Measurements from ENCODE around the gene FRMD4A.

DNA sequence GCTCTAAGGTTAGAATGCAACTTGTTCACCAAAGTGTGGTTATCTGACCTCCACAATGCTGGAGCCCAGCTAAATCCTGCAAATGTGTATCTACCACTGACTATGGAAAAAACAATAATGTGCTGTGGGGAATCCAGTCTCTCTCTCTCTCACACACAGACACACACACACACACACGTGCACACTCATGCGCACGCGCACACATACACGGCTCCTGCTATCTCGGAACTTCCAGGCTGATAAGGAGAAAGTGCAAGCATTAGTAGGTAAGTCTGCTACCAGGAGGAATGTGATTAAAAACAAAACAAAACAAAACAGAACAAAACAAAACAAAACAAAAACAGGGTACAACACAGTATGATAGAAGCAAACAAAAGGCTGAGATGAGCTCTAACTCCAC lies 205.2 kb downstream of the FRMD4A start:
- TF ChIP-seq, protein P1, sequence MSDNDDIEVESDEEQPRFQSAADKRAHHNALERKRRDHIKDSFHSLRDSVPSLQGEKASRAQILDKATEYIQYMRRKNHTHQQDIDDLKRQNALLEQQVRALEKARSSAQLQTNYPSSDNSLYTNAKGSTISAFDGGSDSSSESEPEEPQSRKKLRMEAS (IDR thresholded peaks at IDR 0.05; ENCODE audit: low read depth), result no peak
- TF ChIP-seq, protein P2, sequence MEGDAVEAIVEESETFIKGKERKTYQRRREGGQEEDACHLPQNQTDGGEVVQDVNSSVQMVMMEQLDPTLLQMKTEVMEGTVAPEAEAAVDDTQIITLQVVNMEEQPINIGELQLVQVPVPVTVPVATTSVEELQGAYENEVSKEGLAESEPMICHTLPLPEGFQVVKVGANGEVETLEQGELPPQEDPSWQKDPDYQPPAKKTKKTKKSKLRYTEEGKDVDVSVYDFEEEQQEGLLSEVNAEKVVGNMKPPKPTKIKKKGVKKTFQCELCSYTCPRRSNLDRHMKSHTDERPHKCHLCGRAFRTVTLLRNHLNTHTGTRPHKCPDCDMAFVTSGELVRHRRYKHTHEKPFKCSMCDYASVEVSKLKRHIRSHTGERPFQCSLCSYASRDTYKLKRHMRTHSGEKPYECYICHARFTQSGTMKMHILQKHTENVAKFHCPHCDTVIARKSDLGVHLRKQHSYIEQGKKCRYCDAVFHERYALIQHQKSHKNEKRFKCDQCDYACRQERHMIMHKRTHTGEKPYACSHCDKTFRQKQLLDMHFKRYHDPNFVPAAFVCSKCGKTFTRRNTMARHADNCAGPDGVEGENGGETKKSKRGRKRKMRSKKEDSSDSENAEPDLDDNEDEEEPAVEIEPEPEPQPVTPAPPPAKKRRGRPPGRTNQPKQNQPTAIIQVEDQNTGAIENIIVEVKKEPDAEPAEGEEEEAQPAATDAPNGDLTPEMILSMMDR (IDR thresholded peaks at IDR 0.05), result no peak
- TF ChIP-seq, protein P3, sequence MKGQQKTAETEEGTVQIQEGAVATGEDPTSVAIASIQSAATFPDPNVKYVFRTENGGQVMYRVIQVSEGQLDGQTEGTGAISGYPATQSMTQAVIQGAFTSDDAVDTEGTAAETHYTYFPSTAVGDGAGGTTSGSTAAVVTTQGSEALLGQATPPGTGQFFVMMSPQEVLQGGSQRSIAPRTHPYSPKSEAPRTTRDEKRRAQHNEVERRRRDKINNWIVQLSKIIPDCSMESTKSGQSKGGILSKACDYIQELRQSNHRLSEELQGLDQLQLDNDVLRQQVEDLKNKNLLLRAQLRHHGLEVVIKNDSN (IDR thresholded peaks at IDR 0.05; ENCODE audit: borderline replicate concordance, low read depth), result no peak
- TF ChIP-seq NFIC (IDR thresholded peaks at IDR 0.05; ENCODE audit: borderline replicate concordance) (no peak), JUND (IDR thresholded peaks at IDR 0.05) (no peak), EZH2phosphoT487 (IDR thresholded peaks at IDR 0.05; ENCODE audit: borderline replicate concordance, low read depth) (no peak), TAF1 (IDR thresholded peaks at IDR 0.05; ENCODE audit: borderline replicate concordance, low read depth, low read length) (no peak), NRF1 (IDR thresholded peaks at IDR 0.05; ENCODE audit: low read depth, low read length) (no peak), YY1 (IDR thresholded peaks at IDR 0.05; ENCODE audit: low read depth) (no peak), GABPA (IDR thresholded peaks at IDR 0.05; ENCODE audit: low read depth) (no peak), RFX5 (IDR thresholded peaks at IDR 0.05; ENCODE audit: low read length) (no peak)
- TF ChIP-seq, protein P4, sequence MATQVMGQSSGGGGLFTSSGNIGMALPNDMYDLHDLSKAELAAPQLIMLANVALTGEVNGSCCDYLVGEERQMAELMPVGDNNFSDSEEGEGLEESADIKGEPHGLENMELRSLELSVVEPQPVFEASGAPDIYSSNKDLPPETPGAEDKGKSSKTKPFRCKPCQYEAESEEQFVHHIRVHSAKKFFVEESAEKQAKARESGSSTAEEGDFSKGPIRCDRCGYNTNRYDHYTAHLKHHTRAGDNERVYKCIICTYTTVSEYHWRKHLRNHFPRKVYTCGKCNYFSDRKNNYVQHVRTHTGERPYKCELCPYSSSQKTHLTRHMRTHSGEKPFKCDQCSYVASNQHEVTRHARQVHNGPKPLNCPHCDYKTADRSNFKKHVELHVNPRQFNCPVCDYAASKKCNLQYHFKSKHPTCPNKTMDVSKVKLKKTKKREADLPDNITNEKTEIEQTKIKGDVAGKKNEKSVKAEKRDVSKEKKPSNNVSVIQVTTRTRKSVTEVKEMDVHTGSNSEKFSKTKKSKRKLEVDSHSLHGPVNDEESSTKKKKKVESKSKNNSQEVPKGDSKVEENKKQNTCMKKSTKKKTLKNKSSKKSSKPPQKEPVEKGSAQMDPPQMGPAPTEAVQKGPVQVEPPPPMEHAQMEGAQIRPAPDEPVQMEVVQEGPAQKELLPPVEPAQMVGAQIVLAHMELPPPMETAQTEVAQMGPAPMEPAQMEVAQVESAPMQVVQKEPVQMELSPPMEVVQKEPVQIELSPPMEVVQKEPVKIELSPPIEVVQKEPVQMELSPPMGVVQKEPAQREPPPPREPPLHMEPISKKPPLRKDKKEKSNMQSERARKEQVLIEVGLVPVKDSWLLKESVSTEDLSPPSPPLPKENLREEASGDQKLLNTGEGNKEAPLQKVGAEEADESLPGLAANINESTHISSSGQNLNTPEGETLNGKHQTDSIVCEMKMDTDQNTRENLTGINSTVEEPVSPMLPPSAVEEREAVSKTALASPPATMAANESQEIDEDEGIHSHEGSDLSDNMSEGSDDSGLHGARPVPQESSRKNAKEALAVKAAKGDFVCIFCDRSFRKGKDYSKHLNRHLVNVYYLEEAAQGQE (IDR thresholded peaks at IDR 0.05; ENCODE audit: low read depth, low read length), result no peak
- TF ChIP-seq, protein P5, sequence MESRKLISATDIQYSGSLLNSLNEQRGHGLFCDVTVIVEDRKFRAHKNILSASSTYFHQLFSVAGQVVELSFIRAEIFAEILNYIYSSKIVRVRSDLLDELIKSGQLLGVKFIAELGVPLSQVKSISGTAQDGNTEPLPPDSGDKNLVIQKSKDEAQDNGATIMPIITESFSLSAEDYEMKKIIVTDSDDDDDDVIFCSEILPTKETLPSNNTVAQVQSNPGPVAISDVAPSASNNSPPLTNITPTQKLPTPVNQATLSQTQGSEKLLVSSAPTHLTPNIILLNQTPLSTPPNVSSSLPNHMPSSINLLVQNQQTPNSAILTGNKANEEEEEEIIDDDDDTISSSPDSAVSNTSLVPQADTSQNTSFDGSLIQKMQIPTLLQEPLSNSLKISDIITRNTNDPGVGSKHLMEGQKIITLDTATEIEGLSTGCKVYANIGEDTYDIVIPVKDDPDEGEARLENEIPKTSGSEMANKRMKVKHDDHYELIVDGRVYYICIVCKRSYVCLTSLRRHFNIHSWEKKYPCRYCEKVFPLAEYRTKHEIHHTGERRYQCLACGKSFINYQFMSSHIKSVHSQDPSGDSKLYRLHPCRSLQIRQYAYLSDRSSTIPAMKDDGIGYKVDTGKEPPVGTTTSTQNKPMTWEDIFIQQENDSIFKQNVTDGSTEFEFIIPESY (IDR thresholded peaks at IDR 0.05; ENCODE audit: borderline replicate concordance, low read depth), result no peak
